HepG2 (cell line): ENCODE data around the gene SERPINB6. TPM values are rescaled to one million over a fixed set of nuclear protein-coding genes. Genes with fewer than 3 reads are reported as not detected.
A peak's percentile ranks its signal among the peaks of the same experiment; 100 is the strongest.

Experiments
- ATAC-seq: fragments of 200-7000 bp; cut with Tn5 transposase; 3 replicates; pipeline ENCODE4 v1.9.1; 2020; ENCODE audit warnings: mild to moderate bottlenecking, moderate library complexity
- BruUV-seq: library from RNA; stranded (reverse); fragments of 400-500 nt; replicated peaks from 2 replicates; lab custom pipeline; 2021; lab: Mats Ljungman, UMichigan
- CTCF ChIA-PET: fragments of 300-600 bp; formaldehyde crosslinking; extraction: SDS; loops from one replicate; lab custom pipeline; 2021; ENCODE audit warnings: low total read pairs, inconsistent platforms, low intra/inter-chr PET ratio; lab: Yijun Ruan, JAX
- POLR2A ChIA-PET: fragments of 350-600 bp; sonication (Branson Sonifier 250); formaldehyde crosslinking; loops from one replicate; lab custom pipeline; 2020; ENCODE audit warnings: antibody characterized with exemption, inconsistent platforms; lab: Yijun Ruan, JAX
- DNase-seq: peaks from one replicate; pipeline ENCODE4 v3.0.0-alpha.2; 2015; ENCODE audit warnings: low spot score
- FAIRE-seq: peaks from 3 replicates; lab custom pipeline; 2011; peaks lifted over from hg19 to GRCh38; lab: Jason Lieb, UNC
- H2AFZ ChIP-seq: one replicate; pipeline ENCODE4 v1.6.1; 2011; ENCODE audit warnings: low read length, inconsistent platforms
- H3K27ac ChIP-seq: fragments of 300-600 bp; 3 replicates; pipeline ENCODE4 v1.8.0; 2011; ENCODE audit warnings: mixed run types, mild to moderate bottlenecking, mixed read lengths, low read length, inconsistent platforms; ENCODE audit not compliant: insufficient read depth; ENCODE audit errors: extremely low read length
- H3K27me3 ChIP-seq, 2 experiments: fragments of 200-600 bp in 1 of 2; 2 replicates in 1 of 2; 3 replicates in 1 of 2; pipeline versions ENCODE4 v1.6.0 to v1.8.0; 2011; ENCODE audit warnings: low read length in 2 of 2, mild to moderate bottlenecking in 2 of 2, moderate library complexity in 2 of 2, inconsistent platforms in 1 of 2; ENCODE audit not compliant: insufficient read depth in 2 of 2, control insufficient read depth in 1 of 2
- H3K36me3 ChIP-seq, 2 experiments: fragments of 200-600 bp in 1 of 2; replicated peaks in 1 of 2; 2 replicates in 1 of 2; 3 replicates in 1 of 2; pipeline versions ENCODE4 v1.5.1 to v1.8.0; 2011; ENCODE audit warnings: low read length in 2 of 2, inconsistent platforms in 1 of 2; ENCODE audit not compliant: insufficient read depth in 2 of 2, control insufficient read depth in 1 of 2
- H3K4me1 ChIP-seq: 2 replicates; pipeline ENCODE4 v1.5.1; 2012; ENCODE audit warnings: low read length, inconsistent platforms; ENCODE audit not compliant: insufficient read depth
- H3K4me2 ChIP-seq: 2 replicates; pipeline ENCODE4 v1.6.0; 2011; ENCODE audit warnings: low read depth, low read length, inconsistent platforms
- H3K4me3 ChIP-seq, 3 experiments: fragments of 200-600 bp in 1 of 3; sonication (generic), shearing (Covaris generic) in 1 of 3; replicated peaks in 1 of 3; 2 replicates each; pipeline ENCODE4 v1.5.1; 2011 to 2016; ENCODE audit warnings: low read length in 3 of 3, inconsistent platforms in 2 of 3, low read depth in 2 of 3, mild to moderate bottlenecking in 2 of 3, control low read depth in 1 of 3, mixed read lengths in 1 of 3; ENCODE audit not compliant: insufficient read depth in 1 of 3
- H3K79me2 ChIP-seq: one replicate; pipeline ENCODE4 v1.6.1; 2011; ENCODE audit warnings: low read length, inconsistent platforms; ENCODE audit not compliant: insufficient read depth
- H3K9ac ChIP-seq: 2 replicates; pipeline ENCODE4 v1.6.0; 2011; ENCODE audit warnings: mild to moderate bottlenecking, low read depth, low read length, inconsistent platforms; ENCODE audit not compliant: insufficient read depth
- H3K9me3 ChIP-seq: 2 replicates; pipeline ENCODE4 v1.5.1; 2012; ENCODE audit warnings: mild to moderate bottlenecking, low read length
- H4K20me1 ChIP-seq: 2 replicates; pipeline ENCODE4 v1.6.0; 2011; ENCODE audit warnings: inconsistent platforms, mild to moderate bottlenecking, low read length, moderate library complexity; ENCODE audit not compliant: insufficient read depth
- ARID5B ChIP-seq: IDR thresholded peaks from 2 replicates; pipeline ENCODE4 v1.4.0; 2020; ENCODE audit warnings: mild to moderate bottlenecking, missing genetic modification reagents
- BCL6 ChIP-seq: IDR thresholded peaks from 2 replicates; pipeline ENCODE4 v1.6.1; 2016; ENCODE audit warnings: missing genetic modification reagents, missing compliant biosample characterization
- CBX1 ChIP-seq: IDR thresholded peaks from one replicate; pipeline ENCODE4 v1.6.1; 2016; ENCODE audit warnings: antibody characterized with exemption, low read depth
- CC2D1A ChIP-seq: sonication (generic); formaldehyde crosslinking; IDR thresholded peaks from 2 replicates; pipeline ENCODE4 v1.8.1; 2023; ENCODE audit warnings: mild to moderate bottlenecking, missing genetic modification reagents
- ELK4 ChIP-seq: sonication (generic); formaldehyde crosslinking; IDR thresholded peaks from 2 replicates; pipeline ENCODE4 v1.9.0; 2021; ENCODE audit warnings: missing genetic modification reagents, borderline replicate concordance
- GZF1 ChIP-seq: sonication (generic); formaldehyde crosslinking; IDR thresholded peaks from 2 replicates; pipeline ENCODE4 v1.5.1; 2020; ENCODE audit warnings: mild to moderate bottlenecking, missing genetic modification reagents
- MED8 ChIP-seq: sonication (generic); formaldehyde crosslinking; IDR thresholded peaks from 2 replicates; pipeline ENCODE4 v1.8.1; 2023; ENCODE audit warnings: mild to moderate bottlenecking, missing genetic modification reagents; ENCODE audit not compliant: insufficient replicate concordance
- NR2F1 ChIP-seq, 2 experiments: fragments of 450-650 bp in 1 of 2; formaldehyde crosslinking in 1 of 2; IDR thresholded peaks; 2 replicates each; pipeline versions ENCODE4 v1.5.0 to v1.6.1; 2016 to 2020; ENCODE audit warnings: mild to moderate bottlenecking in 1 of 2, missing compliant biosample characterization in 1 of 2, missing genetic modification reagents in 1 of 2, moderate library complexity in 1 of 2
- PITX1 ChIP-seq: sonication (generic); formaldehyde crosslinking; IDR thresholded peaks from 2 replicates; pipeline ENCODE4 v1.5.1; 2020; ENCODE audit warnings: mild to moderate bottlenecking, missing genetic modification reagents
- RFX5 ChIP-seq: IDR thresholded peaks from 2 replicates; pipeline ENCODE4 v1.6.1; 2011; ENCODE audit warnings: low read depth, low read length, improper control_type of control experiment
- SIX4 ChIP-seq: sonication (generic); formaldehyde crosslinking; IDR thresholded peaks from 2 replicates; pipeline ENCODE4 v1.4.0; 2020; ENCODE audit warnings: missing genetic modification reagents
- SOX13 ChIP-seq, 3 experiments: fragments of 450-650 bp in 1 of 3; sonication (generic) in 1 of 3; formaldehyde crosslinking in 1 of 3; IDR thresholded peaks in 2 of 3; conservative IDR thresholded peaks in 1 of 3; 2 replicates each; pipeline versions ENCODE4 v1.5.0 to v1.6.1; 2016 to 2020; ENCODE audit warnings: antibody characterized with exemption in 1 of 3, mild to moderate bottlenecking in 1 of 3, missing compliant biosample characterization in 1 of 3, missing genetic modification reagents in 1 of 3, moderate library complexity in 1 of 3
- SOX5 ChIP-seq: IDR thresholded peaks from 2 replicates; pipeline ENCODE4 v1.6.1; 2016; ENCODE audit warnings: borderline replicate concordance
- SP140L ChIP-seq: sonication (generic); formaldehyde crosslinking; IDR thresholded peaks from 2 replicates; pipeline ENCODE4 v1.4.0; 2020; ENCODE audit warnings: missing genetic modification reagents, borderline replicate concordance
- SP2 ChIP-seq: sonication (generic); formaldehyde crosslinking; IDR thresholded peaks from 2 replicates; pipeline ENCODE4 v1.5.1; 2020; ENCODE audit warnings: mild to moderate bottlenecking, missing genetic modification reagents
- TCF7L2 ChIP-seq: IDR thresholded peaks from 2 replicates; pipeline ENCODE4 v1.6.1; 2011; ENCODE audit warnings: mild to moderate bottlenecking, low read depth, low read length, moderate library complexity
- WIZ ChIP-seq: sonication (generic); formaldehyde crosslinking; IDR thresholded peaks from 2 replicates; pipeline ENCODE4 v1.5.1; 2020; ENCODE audit warnings: mild to moderate bottlenecking, missing genetic modification reagents
- ZNF12 ChIP-seq: sonication (generic); formaldehyde crosslinking; IDR thresholded peaks from 2 replicates; pipeline ENCODE4 v1.5.0; 2020; ENCODE audit warnings: missing genetic modification reagents
- ZNF331 ChIP-seq: sonication (generic); formaldehyde crosslinking; IDR thresholded peaks from 2 replicates; pipeline ENCODE4 v1.4.0; 2020; ENCODE audit warnings: missing genetic modification reagents
- ZNF460 ChIP-seq: sonication (generic); formaldehyde crosslinking; IDR thresholded peaks from 2 replicates; pipeline ENCODE4 v1.5.1; 2020; ENCODE audit warnings: missing genetic modification reagents, mild to moderate bottlenecking, borderline replicate concordance
- ZNF891 ChIP-seq: sonication (generic); formaldehyde crosslinking; IDR thresholded peaks from 2 replicates; pipeline ENCODE4 v1.5.0; 2020; ENCODE audit warnings: mild to moderate bottlenecking, missing genetic modification reagents
- WGBS: methylation state at CpG from one replicate; pipeline ENCODE4 v1.1.6; 2017; ENCODE audit warnings: low lambda C conversion rate; 5-methylcytosine and 5-hydroxymethylcytosine counted together
- in situ Hi-C: cut with HindIII; loops from 2 replicates; pipeline ENCODE4 v1.10.0; 2017; ENCODE audit warnings: low pct_unique_long_range_greater_than_20kb; ENCODE audit not compliant: extremely low pct_ligation_motif_present
- intact Hi-C: fragments of 100-400 bp; cut with micrococcal nuclease; formaldehyde crosslinking; loops from one replicate; pipeline ENCODE4 v1.10.0; 2022; ENCODE audit not compliant: unreplicated experiment
- polyA plus RNA-seq, 8 experiments: library from polyadenylated mRNA; depleted of rRNA in 3 of 8; stranded (reverse) in 7 of 8; unstranded in 1 of 8; fragments of >200 nt; fragmentation: Illumina TruSeq in 4 of 8; extraction: Trizol in 4 of 8; gene quantifications; 2 replicates each; pipeline versions ENCODE4 v1.2.1 to v1.2.3, GENCODE V29; 2011 to 2016; ENCODE audit warnings: low read depth in 4 of 8, missing spikeins in 1 of 8, mixed read lengths in 1 of 8; ENCODE audit not compliant: insufficient read depth in 1 of 8
- total RNA-seq, 5 experiments: library from RNA; depleted of rRNA; stranded (reverse); fragments of >200 nt; fragmentation: Illumina TruSeq; extraction: Trizol; gene quantifications; 2 replicates each; pipeline ENCODE4 v1.2.3, GENCODE V29; 2016; ENCODE audit warnings: low read depth in 1 of 5

Gene SERPINB6
- total and polyA plus RNA-seq, 2 of the 13 experiments (the other 11 are each of a cell fraction or from before 2014, with no cell fraction given): 38.2 to 61.3 TPM

- in situ Hi-C loops: no loop called here
- Histone ChIP-seq H3K4me1 (peaks cover 45% of the 10 kb centered on the region), H3K4me2 (no peak overlapping the region), H3K4me3 (no peak overlapping the region), H3K36me3 (no peaks in the 10 kb centered on the region), H3K9ac (no peak overlapping the region), H4K20me1 (no peaks in the 10 kb centered on the region), H2AFZ (no peak overlapping the region), H3K79me2 (no peaks in the 10 kb centered on the region), H3K27ac (no peak overlapping the region), H3K9me3 (no peaks in the 10 kb centered on the region), H3K27me3 (no peaks in the 10 kb centered on the region)
- BruUV-seq: no TSS peak
- intact Hi-C loops: no loop called here
- no peak for ATAC-seq
- WGBS: 45% methylated on average over 4 of the region's 4 CpGs
- no peak for TF ChIP-seq CBX1
- no peak for TF ChIP-seq ZNF331 (CRISPR knock-in tag)
- TF ChIP-seq NR2F1 (CRISPR knock-in tag; IDR thresholded peaks at IDR 0.05): no peak
- no peak for TF ChIP-seq GZF1 (CRISPR knock-in tag)
- no peak for TF ChIP-seq ZNF460 (CRISPR knock-in tag)
- no peak for TF ChIP-seq MED8
- TF ChIP-seq SOX5 (CRISPR knock-in tag): peak; percentile 39; the same call in 1 of the 2 replicates
- TF ChIP-seq ARID5B (CRISPR knock-in tag): 0 out of 2 replicates have a peak, but pooled peaks have one; percentile 9
- no peak for TF ChIP-seq SP140L
- peak; percentile 91 for TF ChIP-seq ZNF12 (CRISPR knock-in tag)
- TF ChIP-seq SIX4 (CRISPR knock-in tag): no peak
- no peak for TF ChIP-seq PITX1 (CRISPR knock-in tag)
- TF ChIP-seq WIZ (CRISPR knock-in tag): no peak
- TF ChIP-seq CC2D1A (CRISPR knock-in tag): no peak
- TF ChIP-seq TCF7L2: no peak
- TF ChIP-seq ZNF891: no peak
- no peak for TF ChIP-seq SP2 (CRISPR knock-in tag)
- TF ChIP-seq ELK4 (CRISPR knock-in tag): no peak
- TF ChIP-seq BCL6 (CRISPR knock-in tag): no peak
- no peak for TF ChIP-seq RFX5
- no peak for TF ChIP-seq SOX13 (IDR thresholded peaks at IDR 0.05)
- TF ChIP-seq SOX13 (CRISPR knock-in tag; conservative IDR thresholded peaks at IDR 0.05 in 1 of 2, IDR thresholded peaks at IDR 0.05 in 1 of 2): peak in 1 of 2 experiments; percentile 71; a peak in 2 of 4 replicates
- peak; percentile 18 for FAIRE-seq
- ChIA-PET POLR2A (interaction anchor here (1.4 kb wide), 1 partner anchor 11 kb away, joined by 9 read pairs; the partner anchor contains the start of gene SERPINB6), CTCF (no interaction called here)
- DNase-seq: no peak
Measured at GRCh38 chr6:2960935-2961334, 10.4 kb downstream of the SERPINB6 start.
